K562 (cell line): ENCODE data around the gene PGAP3. TPM values are rescaled to one million over a fixed set of nuclear protein-coding genes. Genes with fewer than 3 reads are reported as not detected.

Source experiments
- ATF2 ChIP-seq: sonication (generic); formaldehyde crosslinking; IDR thresholded peaks from 2 replicates; pipeline ENCODE4 v1.8.1; 2022; ENCODE audit warnings: missing genetic modification reagents
- BRF1 ChIP-seq: IDR thresholded peaks from 3 replicates; pipeline ENCODE4 v1.6.1; 2011; ENCODE audit warnings: borderline replicate concordance, mild to moderate bottlenecking; ENCODE audit not compliant: insufficient read length; ENCODE audit errors: extremely low read depth
- CAMTA2 ChIP-seq: fragments of 250-450 bp; sonication (Bioruptor Pico); conservative IDR thresholded peaks from 2 replicates; pipeline ENCODE4 v1.5.1; 2022
- CREB1 ChIP-seq, 2 experiments: sonication (generic) in 1 of 2; formaldehyde crosslinking in 1 of 2; IDR thresholded peaks; 2 replicates each; pipeline versions ENCODE4 v1.6.1 to v1.8.0; 2012 to 2022; ENCODE audit warnings: inconsistent platforms in 1 of 2, mild to moderate bottlenecking in 1 of 2, missing genetic modification reagents in 1 of 2, moderate library complexity in 1 of 2
- CREB3 ChIP-seq: fragments of 450-650 bp; conservative IDR thresholded peaks from 2 replicates; pipeline ENCODE4 v1.6.1; 2016; ENCODE audit warnings: missing genetic modification characterization, low read depth, mild to moderate bottlenecking, missing compliant biosample characterization, moderate library complexity
- JUNB ChIP-seq: fragments of 450-650 bp; formaldehyde crosslinking; conservative IDR thresholded peaks from 2 replicates; pipeline ENCODE4 v1.4.0; 2020; ENCODE audit warnings: mild to moderate bottlenecking
- KAT7 ChIP-seq: sonication (generic); formaldehyde crosslinking; IDR thresholded peaks from 2 replicates; pipeline ENCODE4 v1.8.0; 2022; ENCODE audit warnings: missing genetic modification reagents, mild to moderate bottlenecking, borderline replicate concordance
- KDM4B ChIP-seq, 2 experiments: fragments of 450-650 bp in 1 of 2; sonication (generic) in 1 of 2; IDR thresholded peaks; 2 replicates each; pipeline ENCODE4 v1.6.1; 2016 to 2017; ENCODE audit warnings: borderline replicate concordance in 2 of 2, antibody characterized with exemption in 1 of 2, low read depth in 1 of 2, mild to moderate bottlenecking in 1 of 2
- LCOR ChIP-seq: sonication (generic); formaldehyde crosslinking; IDR thresholded peaks from 2 replicates; pipeline ENCODE4 v1.8.0; 2022; ENCODE audit warnings: mild to moderate bottlenecking, missing genetic modification reagents
- MAZ ChIP-seq, 2 experiments: fragments of 450-650 bp in 1 of 2; sonication (generic) in 1 of 2; formaldehyde crosslinking; IDR thresholded peaks in 1 of 2; conservative IDR thresholded peaks in 1 of 2; 2 replicates each; pipeline versions ENCODE4 v1.4.0 to v1.5.0; 2020; ENCODE audit warnings: mild to moderate bottlenecking in 1 of 2, missing genetic modification reagents in 1 of 2
- POLR2B ChIP-seq: fragments of 450-650 bp; IDR thresholded peaks from 2 replicates; pipeline ENCODE4 v1.6.1; 2018; ENCODE audit warnings: low read depth; ENCODE audit not compliant: partially characterized antibody
- POU5F1 ChIP-seq: fragments of 150-350 bp; IDR thresholded peaks from 2 replicates; pipeline ENCODE4 v1.6.1; 2014; ENCODE audit warnings: borderline replicate concordance, low read length, low read depth, mild to moderate bottlenecking; ENCODE audit not compliant: partially characterized antibody
- SFPQ ChIP-seq: fragments of 200-400 bp; formaldehyde crosslinking; IDR thresholded peaks from 2 replicates; pipeline ENCODE4 v1.6.1; 2017; ENCODE audit warnings: mild to moderate bottlenecking, low read depth, low read length, moderate library complexity
- SRSF1 ChIP-seq: fragments of 200-400 bp; formaldehyde crosslinking; IDR thresholded peaks from 2 replicates; pipeline ENCODE4 v1.6.1; 2017; ENCODE audit warnings: mild to moderate bottlenecking, low read depth, low read length, moderate library complexity
- STAG1 ChIP-seq: sonication (generic); formaldehyde crosslinking; IDR thresholded peaks from 2 replicates; pipeline ENCODE4 v1.5.0; 2020; ENCODE audit warnings: missing genetic modification reagents, borderline replicate concordance
- ZNF23 ChIP-seq: fragments of 250-450 bp; sonication (Bioruptor Pico); IDR thresholded peaks from 2 replicates; pipeline ENCODE4 v1.4.0; 2020; ENCODE audit warnings: mild to moderate bottlenecking
- ZNF695 ChIP-seq: fragments of 450-650 bp; formaldehyde crosslinking; IDR thresholded peaks from 2 replicates; pipeline ENCODE4 v1.4.0; 2020; ENCODE audit warnings: mild to moderate bottlenecking, moderate library complexity
- polyA plus RNA-seq, 8 experiments: library from polyadenylated mRNA; depleted of rRNA in 4 of 8; stranded (reverse) in 5 of 8; unstranded in 3 of 8; fragments of >200 nt; fragmentation: Nextera tagmentation in 2 of 8; fragmentation: Illumina TruSeq in 1 of 8; extraction: Ambion mirVana in 2 of 8; extraction: Trizol in 1 of 8; gene quantifications; 2 replicates each; pipeline versions ENCODE4 v1.2.1 to v1.2.3, GENCODE V29; 2011 to 2014; ENCODE audit warnings: inconsistent platforms in 1 of 8, missing spikeins in 1 of 8
- total RNA-seq, 7 experiments: library from RNA; depleted of rRNA in 6 of 7; stranded (reverse); fragments of >200 nt in 6 of 7; fragmentation: Illumina TruSeq in 2 of 7; extraction: Trizol in 2 of 7; gene quantifications; 2 replicates each; pipeline versions ENCODE4 v1.2.1 to v1.2.3, GENCODE V29; 2011 to 2021; ENCODE audit warnings: low replicate concordance in 1 of 7
- TF ChIP-seq, protein P1 (sequence below), 3 experiments: fragments of 200-800 bp in 1 of 3; sonication (Bioruptor generic) in 1 of 3; sonication (generic) in 1 of 3; formaldehyde crosslinking in 1 of 3; IDR thresholded peaks; 2 replicates each; pipeline versions ENCODE4 v1.6.1 to v1.8.0; 2016 to 2022; ENCODE audit warnings: mild to moderate bottlenecking in 2 of 3, missing compliant biosample characterization in 2 of 3, missing genetic modification characterization in 2 of 3, missing genetic modification reagents in 1 of 3

Gene PGAP3
- total and polyA plus RNA-seq, 9 of the 15 experiments (the other 6 are each of a cell fraction or from before 2014, with no cell fraction given): 0.38 to 9.4 (median 4.5) TPM

- TF ChIP-seq LCOR (CRISPR knock-in tag) (no peak), CAMTA2 (CRISPR knock-in tag) (no peak), KDM4B (IDR thresholded peaks at IDR 0.05; ENCODE audit: borderline replicate concordance in 2 of 2, low read depth in 1 of 2) (peak in 1 of 2 experiments; percentile 86; a peak in 2 of 4 replicates), ZNF695 (CRISPR knock-in tag) (no peak), STAG1 (CRISPR knock-in tag) (no peak), JUNB (CRISPR knock-in tag) (no peak), SRSF1 (no peak), ATF2 (CRISPR knock-in tag) (no peak), SFPQ (no peak), KAT7 (no peak), CREB1 (IDR thresholded peaks at IDR 0.05) (peak; percentile 53; the same call in 1 of the 2 replicates), CREB1 (CRISPR knock-in tag; IDR thresholded peaks at IDR 0.05) (no peak), POLR2B (peak; percentile 66), POU5F1 (no peak), BRF1 (no peak), CREB3 (tag) (no peak), ZNF23 (CRISPR knock-in tag) (no peak), MAZ (CRISPR knock-in tag; conservative IDR thresholded peaks at IDR 0.05 in 1 of 2, IDR thresholded peaks at IDR 0.05 in 1 of 2) (peak; percentile 73 to 79)
- TF ChIP-seq, protein P1, sequence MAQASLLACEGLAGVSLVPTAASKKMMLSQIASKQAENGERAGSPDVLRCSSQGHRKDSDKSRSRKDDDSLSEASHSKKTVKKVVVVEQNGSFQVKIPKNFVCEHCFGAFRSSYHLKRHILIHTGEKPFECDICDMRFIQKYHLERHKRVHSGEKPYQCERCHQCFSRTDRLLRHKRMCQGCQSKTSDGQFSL (CRISPR knock-in tag; IDR thresholded peaks at IDR 0.05): no peak
- TF ChIP-seq, protein P1 (tag; IDR thresholded peaks at IDR 0.05): no peak
These were observed 50.7 kb downstream of the PGAP3 start, which contains the start of gene STARD3 (continued) for GRCh38 chr17:39636927-39637736.
